Stomach (tissue), 4 donors: ENCODE data around the gene TNS1.

Experiments
- CTCF ChIP-seq, 7 experiments: fragments of 450-650 bp in 4 of 7; fragments of 200-600 bp in 3 of 7; sonication (generic) in 3 of 7; IDR thresholded peaks; one replicate each; pipeline ENCODE4 v1.5.1; 2016 to 2019; ENCODE audit warnings: antibody characterized with exemption in 7 of 7, control low read depth in 2 of 7, mild to moderate bottlenecking in 1 of 7
- EP300 ChIP-seq: sonication (generic); formaldehyde crosslinking; IDR thresholded peaks from one replicate; pipeline ENCODE4 v1.6.1; 2017; ENCODE audit warnings: antibody characterized with exemption
- POLR2A ChIP-seq, 4 donors: fragments of 450-650 bp; IDR thresholded peaks; one replicate each; pipeline ENCODE4 v1.6.1; 2016; ENCODE audit warnings: antibody characterized with exemption in 4 of 4, control low read depth in 2 of 4, mild to moderate bottlenecking in 1 of 4, moderate library complexity in 1 of 4

GRCh38 chr2:217856871-217857270, 145.9 kb downstream of the TNS1 start:
- TF ChIP-seq EP300 (no peak), POLR2A (IDR thresholded peaks at IDR 0.05) (no peak), CTCF (IDR thresholded peaks at IDR 0.05) (no peak)
